Measurements from ENCODE around the gene SLC35F3. TPM values are rescaled to one million over a fixed set of nuclear protein-coding genes. Genes with fewer than 3 reads are reported as not detected.

Gene SLC35F3
- polyA plus RNA-seq, 1 donor (not counting 4 experiments of a cell fraction or from before 2014, with no cell fraction given): 13.8 TPM

- H3K9me1 ChIP-seq (ENCODE audit: control insufficient read depth, extremely low read depth, insufficient read depth, low read length): no peaks in the 10 kb centered on the region
- H3K27me3 ChIP-seq (ENCODE audit: control insufficient read depth, extremely low read depth, insufficient read depth, low read length): peaks cover 7% of the 10 kb centered on the region
- no peak for TF ChIP-seq EZH2 (IDR thresholded peaks at IDR 0.05; ENCODE audit: low read length)
- no peaks in the 10 kb centered on the region for H3K79me2 ChIP-seq (ENCODE audit: control insufficient read depth, insufficient read depth, low read length)
- H3K4me3 ChIP-seq (ENCODE audit: control insufficient read depth in 2 of 3, extremely low read depth in 1 of 3, insufficient read depth in 2 of 3, low read depth in 1 of 3, low read length in 3 of 3): no peak overlapping the region
- H4K20me1 ChIP-seq (ENCODE audit: control insufficient read depth, extremely low read depth, insufficient read depth, low read length): no peaks in the 10 kb centered on the region
- no peak overlapping the region for H2AFZ ChIP-seq (ENCODE audit: control insufficient read depth, low read length)
- H3K4me2 ChIP-seq (ENCODE audit: control insufficient read depth, extremely low read depth, insufficient read depth, low read depth, low read length): no peak overlapping the region
- FAIRE-seq (no peak), DNase-seq (ENCODE audit: low read depth, low spot score) (no peak)
- no peak overlapping the region for H3K9ac ChIP-seq (ENCODE audit: control insufficient read depth, extremely low read depth, insufficient read depth, low read length)
- no peaks in the 10 kb centered on the region for H3K36me3 ChIP-seq (ENCODE audit: control insufficient read depth in 2 of 2, extremely low read depth in 1 of 2, insufficient read depth in 2 of 2, low read length in 2 of 2)
- H3K27ac ChIP-seq (ENCODE audit: control insufficient read depth, insufficient read depth, low read length): no peak overlapping the region
- no peaks in the 10 kb centered on the region for H3K9me3 ChIP-seq (ENCODE audit: control insufficient read depth, low read depth, low read length)
- H3K4me1 ChIP-seq (ENCODE audit: control insufficient read depth, extremely low read depth, insufficient read depth, low read length): no peaks in the 10 kb centered on the region
- dilution Hi-C loops (cut with MboI; ENCODE audit: extremely low pct_ligation_motif_present, low sequenced_read_pairs): no loop called here
These were observed 39.3 kb upstream of the SLC35F3 start for GRCh38 chr1:233865216-233865615.

GRCh38 chr1:233865902-233866301 is 38.6 kb upstream of the SLC35F3 start:
- no peak overlapping the region for H3K4me3 ChIP-seq (ENCODE audit: control insufficient read depth in 2 of 3, extremely low read depth in 1 of 3, insufficient read depth in 2 of 3, low read depth in 1 of 3, low read length in 3 of 3)
- dilution Hi-C loops (cut with MboI; ENCODE audit: extremely low pct_ligation_motif_present, low sequenced_read_pairs): no loop called here
- no peaks in the 10 kb centered on the region for H3K79me2 ChIP-seq (ENCODE audit: control insufficient read depth, insufficient read depth, low read length)
- H3K9me3 ChIP-seq (ENCODE audit: control insufficient read depth, low read depth, low read length): no peaks in the 10 kb centered on the region
- no peak overlapping the region for H2AFZ ChIP-seq (ENCODE audit: control insufficient read depth, low read length)
- no peaks in the 10 kb centered on the region for H4K20me1 ChIP-seq (ENCODE audit: control insufficient read depth, extremely low read depth, insufficient read depth, low read length)
- H3K9ac ChIP-seq (ENCODE audit: control insufficient read depth, extremely low read depth, insufficient read depth, low read length): no peak overlapping the region
- H3K4me1 ChIP-seq (ENCODE audit: control insufficient read depth, extremely low read depth, insufficient read depth, low read length): no peaks in the 10 kb centered on the region
- H3K27ac ChIP-seq (ENCODE audit: control insufficient read depth, insufficient read depth, low read length): no peak overlapping the region
- no peak for TF ChIP-seq EZH2 (IDR thresholded peaks at IDR 0.05; ENCODE audit: low read length)
- no peak for TF ChIP-seq CTCF (optimal IDR thresholded peaks at IDR 0.05 in 1 of 3, IDR thresholded peaks at IDR 0.05 in 1 of 3, conservative IDR thresholded peaks at IDR 0.05 in 1 of 3; ENCODE audit: extremely low read depth in 1 of 3, insufficient read depth in 2 of 3, low read length in 3 of 3)
- FAIRE-seq (no peak), DNase-seq (ENCODE audit: low read depth, low spot score) (no peak)
- no peaks in the 10 kb centered on the region for H3K36me3 ChIP-seq (ENCODE audit: control insufficient read depth in 2 of 2, extremely low read depth in 1 of 2, insufficient read depth in 2 of 2, low read length in 2 of 2)
- H3K27me3 ChIP-seq (ENCODE audit: control insufficient read depth, extremely low read depth, insufficient read depth, low read length): peaks cover 8% of the 10 kb centered on the region
- no peaks in the 10 kb centered on the region for H3K9me1 ChIP-seq (ENCODE audit: control insufficient read depth, extremely low read depth, insufficient read depth, low read length)
- no peak overlapping the region for H3K4me2 ChIP-seq (ENCODE audit: control insufficient read depth, extremely low read depth, insufficient read depth, low read depth, low read length)

- no peaks in the 10 kb centered on the region for H3K36me3 ChIP-seq (ENCODE audit: control insufficient read depth in 2 of 2, extremely low read depth in 1 of 2, insufficient read depth in 2 of 2, low read length in 2 of 2)
- no peaks in the 10 kb centered on the region for H3K9me1 ChIP-seq (ENCODE audit: control insufficient read depth, extremely low read depth, insufficient read depth, low read length)
- DNase-seq (ENCODE audit: low read depth, low spot score): no peak
- no peaks in the 10 kb centered on the region for H3K9me3 ChIP-seq (ENCODE audit: control insufficient read depth, low read depth, low read length)
- H3K27me3 ChIP-seq (ENCODE audit: control insufficient read depth, extremely low read depth, insufficient read depth, low read length): peaks cover 8% of the 10 kb centered on the region
- no peaks in the 10 kb centered on the region for H4K20me1 ChIP-seq (ENCODE audit: control insufficient read depth, extremely low read depth, insufficient read depth, low read length)
- no peak overlapping the region for H3K27ac ChIP-seq (ENCODE audit: control insufficient read depth, insufficient read depth, low read length)
- H3K9ac ChIP-seq (ENCODE audit: control insufficient read depth, extremely low read depth, insufficient read depth, low read length): no peak overlapping the region
- dilution Hi-C loops (cut with MboI; ENCODE audit: extremely low pct_ligation_motif_present, low sequenced_read_pairs): no loop called here
- no peak overlapping the region for H3K4me2 ChIP-seq (ENCODE audit: control insufficient read depth, extremely low read depth, insufficient read depth, low read depth, low read length)
- H3K4me1 ChIP-seq (ENCODE audit: control insufficient read depth, extremely low read depth, insufficient read depth, low read length): no peaks in the 10 kb centered on the region
- no peak overlapping the region for H3K4me3 ChIP-seq (ENCODE audit: control insufficient read depth in 2 of 3, extremely low read depth in 1 of 3, insufficient read depth in 2 of 3, low read depth in 1 of 3, low read length in 3 of 3)
- TF ChIP-seq CTCF (optimal IDR thresholded peaks at IDR 0.05 in 1 of 3, IDR thresholded peaks at IDR 0.05 in 1 of 3, conservative IDR thresholded peaks at IDR 0.05 in 1 of 3; ENCODE audit: extremely low read depth in 1 of 3, insufficient read depth in 2 of 3, low read length in 3 of 3) (no peak), EZH2 (IDR thresholded peaks at IDR 0.05; ENCODE audit: low read length) (no peak)
- H3K79me2 ChIP-seq (ENCODE audit: control insufficient read depth, insufficient read depth, low read length): no peaks in the 10 kb centered on the region
- no peak for FAIRE-seq
- H2AFZ ChIP-seq (ENCODE audit: control insufficient read depth, low read length): no peak overlapping the region
These were observed 37.4 kb upstream of the SLC35F3 start for GRCh38 chr1:233867028-233867427.
